K562 (cell line): ENCODE results near the gene ZSWIM6. TPM values are rescaled to one million over a fixed set of nuclear protein-coding genes. Genes with fewer than 3 reads are reported as not detected.

Experiments
- ATAC-seq: fragments of 200-7000 bp; cut with Tn5 transposase; 3 replicates; pipeline ENCODE4 v1.9.1; 2020; ENCODE audit warnings: moderate library complexity
- BruUV-seq: library from RNA; stranded (reverse); fragments of 400-500 nt; replicated peaks from 2 replicates; lab custom pipeline; 2021; lab: Mats Ljungman, UMichigan
- CTCF ChIA-PET: fragments of 300-600 bp; formaldehyde crosslinking; extraction: SDS; loops from one replicate; lab custom pipeline; 2021; ENCODE audit warnings: low intra/inter-chr PET ratio; lab: Yijun Ruan, JAX
- POLR2A ChIA-PET: fragments of 300-600, 350-650 bp; sonication (Branson Sonifier 250); formaldehyde crosslinking; extraction: SDS; loops from one replicate; lab custom pipeline; 2021; ENCODE audit warnings: antibody characterized with exemption, inconsistent platforms; lab: Yijun Ruan, JAX
- DNase-seq, 4 experiments: peaks; one replicate each; pipeline versions ENCODE4 v3.0.0 to v3.0.0-alpha.2; 2011 to 2018; ENCODE audit warnings: low spot score in 3 of 4, mixed read lengths in 3 of 4; ENCODE audit errors: extremely low read depth in 1 of 4
- FAIRE-seq: peaks from 2 replicates; lab custom pipeline; 2011; peaks lifted over from hg19 to GRCh38; lab: Jason Lieb, UNC
- H2AFZ ChIP-seq: 2 replicates; pipeline ENCODE4 v1.6.0; 2011; ENCODE audit warnings: low read depth, low read length, control low read depth, inconsistent platforms
- H3K27ac ChIP-seq: fragments of 200-600 bp; 3 replicates; pipeline ENCODE4 v1.8.0; 2011; ENCODE audit warnings: low read depth, mild to moderate bottlenecking, control low read depth, inconsistent platforms, low read length, moderate library complexity, mixed read lengths; ENCODE audit errors: extremely low read depth
- H3K27me3 ChIP-seq, 2 experiments: fragments of 300-600 bp in 1 of 2; 2 replicates in 1 of 2; 3 replicates in 1 of 2; pipeline versions ENCODE4 v1.6.0 to v1.8.0; 2011; ENCODE audit warnings: inconsistent platforms in 2 of 2, low read length in 2 of 2, mild to moderate bottlenecking in 1 of 2, mixed read lengths in 1 of 2, moderate library complexity in 1 of 2; ENCODE audit not compliant: control insufficient read depth in 2 of 2, insufficient read depth in 2 of 2
- H3K36me3 ChIP-seq: fragments of 300-600 bp; 3 replicates; pipeline ENCODE4 v1.8.0; 2011; ENCODE audit warnings: mild to moderate bottlenecking, low read length, inconsistent platforms; ENCODE audit not compliant: control insufficient read depth, insufficient read depth
- H3K4me1 ChIP-seq, 2 experiments: fragments of 200-600 bp in 1 of 2; replicated peaks in 1 of 2; 2 replicates in 1 of 2; 3 replicates in 1 of 2; pipeline versions ENCODE4 v1.5.1 to v1.8.0; 2011; ENCODE audit warnings: inconsistent platforms in 2 of 2, low read length in 2 of 2, mild to moderate bottlenecking in 1 of 2, mixed read lengths in 1 of 2, moderate library complexity in 1 of 2; ENCODE audit not compliant: control insufficient read depth in 2 of 2, insufficient read depth in 2 of 2
- H3K4me2 ChIP-seq: 2 replicates; pipeline ENCODE4 v1.6.1; 2011; ENCODE audit warnings: low read length, control low read depth, inconsistent platforms, mixed read lengths; ENCODE audit not compliant: insufficient read depth
- H3K4me3 ChIP-seq: fragments of 200-600 bp; sonication (generic), shearing (Covaris generic); 2 replicates; pipeline ENCODE4 v1.5.1; 2016; ENCODE audit warnings: control low read depth, inconsistent platforms
- H3K79me2 ChIP-seq: fragments of 200-600 bp; 3 replicates; pipeline ENCODE4 v1.8.0; 2011; ENCODE audit warnings: low read length, inconsistent platforms; ENCODE audit not compliant: control insufficient read depth, insufficient read depth
- H3K9ac ChIP-seq, 2 experiments: 2 replicates each; pipeline versions ENCODE4 v1.6.0 to v1.6.1; 2011; ENCODE audit warnings: low read depth in 2 of 2, low read length in 2 of 2, control low read depth in 1 of 2, inconsistent platforms in 1 of 2, mild to moderate bottlenecking in 1 of 2, mixed read lengths in 1 of 2; ENCODE audit not compliant: insufficient read depth in 1 of 2
- H3K9me1 ChIP-seq: one replicate; pipeline ENCODE4 v1.6.0; 2011; ENCODE audit warnings: inconsistent platforms, mild to moderate bottlenecking, low read length, moderate library complexity; ENCODE audit not compliant: control insufficient read depth, insufficient read depth
- H3K9me3 ChIP-seq: replicated peaks from 2 replicates; pipeline ENCODE4 v1.5.1; 2011; ENCODE audit warnings: low read depth, low read length, inconsistent platforms; ENCODE audit not compliant: control insufficient read depth, insufficient read depth
- H4K20me1 ChIP-seq: replicated peaks from 2 replicates; pipeline ENCODE4 v1.6.1; 2011; ENCODE audit warnings: low read length, inconsistent platforms, mixed read lengths; ENCODE audit not compliant: control insufficient read depth, insufficient read depth
- CHD1 ChIP-seq: fragments of 200-600 bp; sonication (generic); IDR thresholded peaks from one replicate; pipeline ENCODE4 v1.6.1; 2012; ENCODE audit warnings: mild to moderate bottlenecking, moderate library complexity, low read length, inconsistent platforms
- NCOA4 ChIP-seq: fragments of 450-650 bp; IDR thresholded peaks from 2 replicates; pipeline ENCODE4 v1.6.1; 2018; ENCODE audit warnings: mild to moderate bottlenecking; ENCODE audit not compliant: partially characterized antibody
- RAD21 ChIP-seq, 2 experiments: fragments of 250-450 bp in 1 of 2; fragments of 450-650 bp in 1 of 2; sonication (Bioruptor Pico) in 1 of 2; formaldehyde crosslinking in 1 of 2; IDR thresholded peaks in 1 of 2; conservative IDR thresholded peaks in 1 of 2; 2 replicates each; pipeline versions ENCODE4 v1.4.0 to v1.8.0; 2020 to 2022; ENCODE audit warnings: mild to moderate bottlenecking in 2 of 2, moderate library complexity in 1 of 2
- ZNF140 ChIP-seq: fragments of 250-450 bp; sonication (Bioruptor Pico); IDR thresholded peaks from 2 replicates; pipeline ENCODE4 v1.8.0; 2021; ENCODE audit warnings: moderate library complexity, mild to moderate bottlenecking, inconsistent platforms
- WGBS: fragments of 100-300 bp; shearing (Covaris generic); methylation state at CpG from one replicate; pipeline ENCODE4 v1.1.6; 2016; ENCODE audit warnings: low coverage, mixed read lengths; ENCODE audit not compliant: insufficient coverage; ENCODE audit errors: missing lambda C conversion rate; 5-methylcytosine and 5-hydroxymethylcytosine counted together
- in situ Hi-C: fragments of 300-500 bp; cut with MboI; formaldehyde crosslinking; loops from 4 replicates; pipeline ENCODE4 v1.15.0; 2018; ENCODE audit warnings: inconsistent platforms, mixed read lengths
- intact Hi-C: fragments of 100-400 bp; cut with micrococcal nuclease; formaldehyde crosslinking; loops from 2 replicates; pipeline ENCODE4 v1.14.2; 2022
- polyA plus RNA-seq, 8 experiments: library from polyadenylated mRNA; depleted of rRNA in 4 of 8; stranded (reverse) in 5 of 8; unstranded in 3 of 8; fragments of >200 nt; fragmentation: Nextera tagmentation in 2 of 8; fragmentation: Illumina TruSeq in 1 of 8; extraction: Ambion mirVana in 2 of 8; extraction: Trizol in 1 of 8; gene quantifications; 2 replicates each; pipeline versions ENCODE4 v1.2.1 to v1.2.3, GENCODE V29; 2011 to 2014; ENCODE audit warnings: inconsistent platforms in 1 of 8, missing spikeins in 1 of 8
- total RNA-seq, 7 experiments: library from RNA; depleted of rRNA in 6 of 7; stranded (reverse); fragments of >200 nt in 6 of 7; fragmentation: Illumina TruSeq in 2 of 7; extraction: Trizol in 2 of 7; gene quantifications; 2 replicates each; pipeline versions ENCODE4 v1.2.1 to v1.2.3, GENCODE V29; 2011 to 2021; ENCODE audit warnings: low replicate concordance in 1 of 7
- TF ChIP-seq, protein P1 (sequence below): sonication (generic); formaldehyde crosslinking; IDR thresholded peaks from 2 replicates; pipeline ENCODE4 v1.8.0; 2022; ENCODE audit warnings: mild to moderate bottlenecking, missing genetic modification reagents

Gene ZSWIM6
- total and polyA plus RNA-seq, 9 of the 15 experiments (the other 6 are each of a cell fraction or from before 2014, with no cell fraction given) = 0.81 to 3.2 (median 2.0) TPM

- TF ChIP-seq, protein P1, sequence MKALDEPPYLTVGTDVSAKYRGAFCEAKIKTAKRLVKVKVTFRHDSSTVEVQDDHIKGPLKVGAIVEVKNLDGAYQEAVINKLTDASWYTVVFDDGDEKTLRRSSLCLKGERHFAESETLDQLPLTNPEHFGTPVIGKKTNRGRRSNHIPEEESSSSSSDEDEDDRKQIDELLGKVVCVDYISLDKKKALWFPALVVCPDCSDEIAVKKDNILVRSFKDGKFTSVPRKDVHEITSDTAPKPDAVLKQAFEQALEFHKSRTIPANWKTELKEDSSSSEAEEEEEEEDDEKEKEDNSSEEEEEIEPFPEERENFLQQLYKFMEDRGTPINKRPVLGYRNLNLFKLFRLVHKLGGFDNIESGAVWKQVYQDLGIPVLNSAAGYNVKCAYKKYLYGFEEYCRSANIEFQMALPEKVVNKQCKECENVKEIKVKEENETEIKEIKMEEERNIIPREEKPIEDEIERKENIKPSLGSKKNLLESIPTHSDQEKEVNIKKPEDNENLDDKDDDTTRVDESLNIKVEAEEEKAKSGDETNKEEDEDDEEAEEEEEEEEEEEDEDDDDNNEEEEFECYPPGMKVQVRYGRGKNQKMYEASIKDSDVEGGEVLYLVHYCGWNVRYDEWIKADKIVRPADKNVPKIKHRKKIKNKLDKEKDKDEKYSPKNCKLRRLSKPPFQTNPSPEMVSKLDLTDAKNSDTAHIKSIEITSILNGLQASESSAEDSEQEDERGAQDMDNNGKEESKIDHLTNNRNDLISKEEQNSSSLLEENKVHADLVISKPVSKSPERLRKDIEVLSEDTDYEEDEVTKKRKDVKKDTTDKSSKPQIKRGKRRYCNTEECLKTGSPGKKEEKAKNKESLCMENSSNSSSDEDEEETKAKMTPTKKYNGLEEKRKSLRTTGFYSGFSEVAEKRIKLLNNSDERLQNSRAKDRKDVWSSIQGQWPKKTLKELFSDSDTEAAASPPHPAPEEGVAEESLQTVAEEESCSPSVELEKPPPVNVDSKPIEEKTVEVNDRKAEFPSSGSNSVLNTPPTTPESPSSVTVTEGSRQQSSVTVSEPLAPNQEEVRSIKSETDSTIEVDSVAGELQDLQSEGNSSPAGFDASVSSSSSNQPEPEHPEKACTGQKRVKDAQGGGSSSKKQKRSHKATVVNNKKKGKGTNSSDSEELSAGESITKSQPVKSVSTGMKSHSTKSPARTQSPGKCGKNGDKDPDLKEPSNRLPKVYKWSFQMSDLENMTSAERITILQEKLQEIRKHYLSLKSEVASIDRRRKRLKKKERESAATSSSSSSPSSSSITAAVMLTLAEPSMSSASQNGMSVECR = no peak
- TF ChIP-seq CHD1 = no peak
- no peak for TF ChIP-seq RAD21 (CRISPR knock-in tag; conservative IDR thresholded peaks at IDR 0.05 in 1 of 2, IDR thresholded peaks at IDR 0.05 in 1 of 2)
Observed at GRCh38 chr5:61460471-61460870, 128.4 kb downstream of the ZSWIM6 start (continued).

GRCh38 chr5:61461417-61461816, 129.4 kb downstream of the ZSWIM6 start:
- ChIA-PET POLR2A (no interaction called here), CTCF (no interaction called here)
- Histone ChIP-seq H3K36me3 (no peaks in the 10 kb centered on the region), H3K4me1 (no peaks in the 10 kb centered on the region), H2AFZ (no peak overlapping the region), H3K9ac (no peak overlapping the region), H4K20me1 (0 out of 2 replicates have a peak, but pooled peaks cover 5% of the 10 kb centered on the region), H3K79me2 (no peaks in the 10 kb centered on the region), H3K4me3 (no peak overlapping the region), H3K9me1 (no peaks in the 10 kb centered on the region), H3K9me3 (no peaks in the 10 kb centered on the region), H3K27me3 (no peaks in the 10 kb centered on the region), H3K4me2 (no peak overlapping the region), H3K27ac (no peak overlapping the region)
- TF ChIP-seq NCOA4 (no peak), ZNF140 (CRISPR knock-in tag) (no peak)
- 19% methylated on average over 1 of the region's 1 CpG for WGBS
- no peak for FAIRE-seq
- BruUV-seq = no TSS peak
- intact Hi-C loops = no loop called here
- DNase-seq = no peak
- in situ Hi-C loops = no loop called here
- ATAC-seq = no peak
